Measurements from ENCODE around the gene DUSP23.

The DUSP23 gene

DNA sequence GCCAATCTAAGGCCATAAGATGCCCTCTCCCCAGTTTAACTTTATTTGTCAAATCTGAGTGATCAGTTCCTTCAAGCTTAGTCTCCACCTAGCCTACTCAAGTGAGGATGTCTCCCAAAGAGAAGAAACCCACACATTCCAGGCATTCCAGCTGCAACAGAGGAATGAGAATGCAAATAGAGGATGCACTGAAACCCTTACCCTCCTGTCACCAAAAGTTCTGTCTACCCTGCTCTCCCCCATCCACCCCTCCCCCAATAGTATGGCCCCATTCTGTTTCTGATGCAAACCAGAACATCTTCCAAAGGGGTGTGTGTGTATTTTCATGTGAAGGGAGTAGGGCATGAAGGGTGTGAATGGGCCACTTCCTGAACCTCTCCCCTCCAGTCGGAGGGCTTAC, 3.0 kb downstream of the DUSP23 start:
- DNase-seq (ENCODE audit: low read depth), result no peak
- H3K4me3 ChIP-seq (ENCODE audit: low read depth, low read length), result no peak overlapping the region
- TF ChIP-seq, protein P1, sequence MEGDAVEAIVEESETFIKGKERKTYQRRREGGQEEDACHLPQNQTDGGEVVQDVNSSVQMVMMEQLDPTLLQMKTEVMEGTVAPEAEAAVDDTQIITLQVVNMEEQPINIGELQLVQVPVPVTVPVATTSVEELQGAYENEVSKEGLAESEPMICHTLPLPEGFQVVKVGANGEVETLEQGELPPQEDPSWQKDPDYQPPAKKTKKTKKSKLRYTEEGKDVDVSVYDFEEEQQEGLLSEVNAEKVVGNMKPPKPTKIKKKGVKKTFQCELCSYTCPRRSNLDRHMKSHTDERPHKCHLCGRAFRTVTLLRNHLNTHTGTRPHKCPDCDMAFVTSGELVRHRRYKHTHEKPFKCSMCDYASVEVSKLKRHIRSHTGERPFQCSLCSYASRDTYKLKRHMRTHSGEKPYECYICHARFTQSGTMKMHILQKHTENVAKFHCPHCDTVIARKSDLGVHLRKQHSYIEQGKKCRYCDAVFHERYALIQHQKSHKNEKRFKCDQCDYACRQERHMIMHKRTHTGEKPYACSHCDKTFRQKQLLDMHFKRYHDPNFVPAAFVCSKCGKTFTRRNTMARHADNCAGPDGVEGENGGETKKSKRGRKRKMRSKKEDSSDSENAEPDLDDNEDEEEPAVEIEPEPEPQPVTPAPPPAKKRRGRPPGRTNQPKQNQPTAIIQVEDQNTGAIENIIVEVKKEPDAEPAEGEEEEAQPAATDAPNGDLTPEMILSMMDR (IDR thresholded peaks at IDR 0.05; ENCODE audit: low read depth, low read length, missing control alignments), result no peak

DNA sequence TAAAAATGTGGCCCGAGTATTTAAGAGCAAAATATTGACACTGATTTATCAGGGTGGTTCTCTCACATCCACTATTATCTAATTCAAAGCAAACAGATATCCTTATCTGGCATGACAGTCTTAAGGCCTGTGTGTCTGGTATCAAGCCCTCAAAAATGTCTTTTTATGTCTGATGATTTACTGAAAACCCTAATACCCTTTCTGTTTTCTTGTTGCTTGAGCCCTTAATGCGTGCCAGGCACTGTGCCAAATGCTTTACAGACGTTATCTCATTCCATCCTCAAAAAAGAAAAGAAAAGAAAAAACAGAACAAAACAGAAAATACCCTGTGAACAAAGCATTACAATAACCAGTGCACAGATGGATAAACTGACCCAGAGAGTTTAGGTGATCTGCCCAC, 5.7 kb downstream of the DUSP23 start:
- H3K4me3 ChIP-seq (ENCODE audit: low read depth, low read length), result no peak overlapping the region
- no peak for DNase-seq (ENCODE audit: low read depth)
- TF ChIP-seq, protein P1 (IDR thresholded peaks at IDR 0.05; ENCODE audit: low read depth, low read length, missing control alignments), result no peak

- DNase-seq (ENCODE audit: low read depth), result no peak
- TF ChIP-seq, protein P1 (IDR thresholded peaks at IDR 0.05; ENCODE audit: low read depth, low read length, missing control alignments), result no peak
- H3K4me3 ChIP-seq (ENCODE audit: low read depth, low read length), result no peak overlapping the region
Observed at GRCh38 chr1:159786966-159787365, 6.2 kb downstream of the DUSP23 start.

- no peak for DNase-seq (ENCODE audit: low read depth)
- TF ChIP-seq, protein P1 (IDR thresholded peaks at IDR 0.05; ENCODE audit: low read depth, low read length, missing control alignments), result peak; percentile 70
- no peak overlapping the region for H3K4me3 ChIP-seq (ENCODE audit: low read depth, low read length)
Observed at GRCh38 chr1:159790237-159790917, 9.6 kb downstream of the DUSP23 start.

- DNase-seq (ENCODE audit: low read depth), result no peak
- TF ChIP-seq, protein P1 (IDR thresholded peaks at IDR 0.05; ENCODE audit: low read depth, low read length, missing control alignments), result no peak
- no peak overlapping the region for H3K4me3 ChIP-seq (ENCODE audit: low read depth, low read length)
Observed at GRCh38 chr1:159791031-159791430, 10.3 kb downstream of the DUSP23 start.

- TF ChIP-seq, protein P1 (IDR thresholded peaks at IDR 0.05; ENCODE audit: low read depth, low read length, missing control alignments), result no peak
- no peak overlapping the region for H3K4me3 ChIP-seq (ENCODE audit: low read depth, low read length)
- no peak for DNase-seq (ENCODE audit: low read depth)
Observed at GRCh38 chr1:159791461-159791860, 10.7 kb downstream of the DUSP23 start.

GRCh38 chr1:159795534-159795933, 14.8 kb downstream of the DUSP23 start:
- DNase-seq (ENCODE audit: low read depth), result no peak
- H3K4me3 ChIP-seq (ENCODE audit: low read depth, low read length), result no peak overlapping the region
- TF ChIP-seq, protein P1 (IDR thresholded peaks at IDR 0.05; ENCODE audit: low read depth, low read length, missing control alignments), result no peak

Data from GM12864 (cell line).